ENCODE data around the gene BPIFB6.

Gene BPIFB6

GRCh38 chr20:33031531-33031930 is at the start of gene BPIFB6:
Gene BPIFB6 (plus strand): TSS chr20:33031648. CDS start chr20:33031648, 0 bp downstream.
- no peak for TF ChIP-seq CTCF (IDR thresholded peaks at IDR 0.05; ENCODE audit: insufficient read depth, low read length, missing control alignments)
- no peak for DNase-seq (ENCODE audit: low read depth, low spot score)
- no peak within 1 kb of the TSS for H3K4me3 ChIP-seq (ENCODE audit: low read depth, low read length)
- POLR2A ChIA-PET, result no interaction called here
- CTCF ChIA-PET, result no interaction called here

- CTCF ChIA-PET, result no interaction called here
- TF ChIP-seq CTCF (IDR thresholded peaks at IDR 0.05; ENCODE audit: insufficient read depth, low read length, missing control alignments), result no peak
- DNase-seq (ENCODE audit: low read depth, low spot score), result no peak
- POLR2A ChIA-PET, result no interaction called here
- H3K4me3 ChIP-seq (ENCODE audit: low read depth, low read length), result no peak overlapping the region
These were observed 48.6 kb upstream of the BPIFB6 start for GRCh38 chr20:32982617-32983458.

GRCh38 chr20:32983459-32984112 is 47.9 kb upstream of the BPIFB6 start:
- POLR2A ChIA-PET, result no interaction called here
- no peak for DNase-seq (ENCODE audit: low read depth, low spot score)
- no peak overlapping the region for H3K4me3 ChIP-seq (ENCODE audit: low read depth, low read length)
- CTCF ChIA-PET, result no interaction called here
- no peak for TF ChIP-seq CTCF (IDR thresholded peaks at IDR 0.05; ENCODE audit: insufficient read depth, low read length, missing control alignments)

DNA sequence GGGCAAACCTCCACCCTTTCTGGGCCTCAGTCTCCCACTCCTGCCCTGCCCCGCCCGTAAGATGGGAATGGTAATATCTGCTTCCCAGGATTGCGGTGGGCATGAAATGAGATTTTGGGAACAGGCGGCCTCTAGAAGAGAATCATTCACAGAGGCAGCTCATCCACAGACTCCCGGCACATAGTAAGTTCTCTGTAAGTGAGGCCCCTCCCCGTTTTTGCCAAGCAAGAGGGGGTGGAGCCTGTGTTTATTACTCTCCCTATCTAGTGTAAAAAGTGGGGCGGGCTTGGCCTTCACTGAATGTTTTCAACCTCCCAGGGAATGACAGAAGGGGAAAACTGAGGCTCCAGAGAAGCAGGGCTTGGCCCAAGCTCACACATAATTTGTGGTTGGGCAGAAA is 47.3 kb upstream of the BPIFB6 start:
- TF ChIP-seq CTCF (IDR thresholded peaks at IDR 0.05; ENCODE audit: insufficient read depth, low read length, missing control alignments), result no peak
- no peak for DNase-seq (ENCODE audit: low read depth, low spot score)
- ChIA-PET POLR2A (no interaction called here), CTCF (interaction anchor here (0.6 kb wide), 1 partner anchor 16 kb away, joined by 3 read pairs; no protein-coding TSS in a partner anchor)
- no peak overlapping the region for H3K4me3 ChIP-seq (ENCODE audit: low read depth, low read length)

DNA sequence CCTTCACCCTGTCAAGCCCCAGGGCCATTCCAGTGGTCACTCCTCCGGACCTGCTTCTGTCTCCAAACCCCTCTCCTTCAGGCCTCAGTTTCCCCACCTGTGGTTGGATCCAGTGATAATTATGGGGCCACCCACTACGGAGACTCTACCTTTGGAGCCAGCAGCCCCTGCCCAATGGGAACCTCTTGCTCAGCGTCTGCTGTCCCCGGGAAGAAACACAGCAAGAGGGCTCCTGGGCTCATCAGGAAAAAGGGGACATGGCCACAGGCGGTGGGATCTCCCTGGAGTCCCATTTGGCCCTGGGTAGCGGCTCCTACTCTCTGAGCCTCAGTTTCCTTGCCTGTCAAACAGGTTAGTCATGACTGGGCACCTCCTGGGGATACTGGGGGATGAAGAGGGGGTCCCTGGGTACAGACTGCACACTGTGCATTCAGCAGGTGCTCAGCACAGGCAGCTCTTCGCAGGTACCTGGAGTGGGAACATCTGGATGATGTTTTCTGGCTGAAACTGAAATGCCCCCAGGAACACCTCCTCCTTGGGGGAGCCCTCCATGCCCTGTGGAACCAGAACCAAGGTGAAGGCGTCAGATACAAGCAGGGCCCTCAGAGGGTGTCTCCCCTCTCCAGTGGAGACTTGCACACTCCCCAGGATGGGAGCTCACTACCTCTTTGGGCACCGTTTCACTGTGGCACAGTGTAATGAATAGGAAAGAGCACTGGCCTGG is 46.7 kb upstream of the BPIFB6 start:
- TF ChIP-seq CTCF (IDR thresholded peaks at IDR 0.05; ENCODE audit: insufficient read depth, low read length, missing control alignments), result no peak
- no peak overlapping the region for H3K4me3 ChIP-seq (ENCODE audit: low read depth, low read length)
- POLR2A ChIA-PET, result no interaction called here
- no peak for DNase-seq (ENCODE audit: low read depth, low spot score)
- CTCF ChIA-PET, result interaction anchor here (0.6 kb wide), 1 partner anchor 17 kb away, joined by 3 read pairs; no protein-coding TSS in a partner anchor

DNA sequence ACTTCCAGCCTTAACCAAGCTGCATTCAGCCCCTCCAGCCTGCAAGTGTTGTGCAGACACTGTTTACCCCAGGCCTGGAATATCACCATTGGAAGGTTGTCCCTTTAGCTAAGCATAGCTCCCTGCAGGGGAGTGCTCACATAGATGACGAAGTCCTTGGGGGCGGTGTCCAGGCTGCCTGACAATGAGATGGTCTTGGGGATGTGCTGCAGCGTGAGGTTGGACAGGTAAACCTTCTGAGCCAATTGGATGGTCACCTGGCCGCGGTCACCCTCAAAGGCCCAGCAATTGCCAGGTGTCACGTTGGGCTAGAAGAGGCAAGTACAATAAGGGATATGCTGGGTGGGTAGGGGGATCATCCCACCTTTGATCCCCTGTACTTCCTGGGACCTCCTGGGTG is 45.9 kb upstream of the BPIFB6 start:
- CTCF ChIA-PET, result no interaction called here
- POLR2A ChIA-PET, result no interaction called here
- DNase-seq (ENCODE audit: low read depth, low spot score), result no peak

More for the DNA sequence above, 45.9 kb upstream of the BPIFB6 start:
- H3K4me3 ChIP-seq (ENCODE audit: low read depth, low read length), result no peak overlapping the region
- TF ChIP-seq CTCF (IDR thresholded peaks at IDR 0.05; ENCODE audit: insufficient read depth, low read length, missing control alignments), result no peak

Measured in AG04449 (cell line).